ENCODE measurements around the gene RRN3. TPM values are rescaled to one million over a fixed set of nuclear protein-coding genes. Genes with fewer than 3 reads are reported as not detected.
"Not testable (repeated sequence)": the region's sequence is repeated elsewhere in the genome, so short reads cannot be mapped to it uniquely, and the experiment has no call there.

Gene RRN3
- total and polyA plus RNA-seq, 2 donors (not counting 3 experiments of a cell fraction or from before 2014, with no cell fraction given): 15.1 to 26.5 TPM

DNA sequence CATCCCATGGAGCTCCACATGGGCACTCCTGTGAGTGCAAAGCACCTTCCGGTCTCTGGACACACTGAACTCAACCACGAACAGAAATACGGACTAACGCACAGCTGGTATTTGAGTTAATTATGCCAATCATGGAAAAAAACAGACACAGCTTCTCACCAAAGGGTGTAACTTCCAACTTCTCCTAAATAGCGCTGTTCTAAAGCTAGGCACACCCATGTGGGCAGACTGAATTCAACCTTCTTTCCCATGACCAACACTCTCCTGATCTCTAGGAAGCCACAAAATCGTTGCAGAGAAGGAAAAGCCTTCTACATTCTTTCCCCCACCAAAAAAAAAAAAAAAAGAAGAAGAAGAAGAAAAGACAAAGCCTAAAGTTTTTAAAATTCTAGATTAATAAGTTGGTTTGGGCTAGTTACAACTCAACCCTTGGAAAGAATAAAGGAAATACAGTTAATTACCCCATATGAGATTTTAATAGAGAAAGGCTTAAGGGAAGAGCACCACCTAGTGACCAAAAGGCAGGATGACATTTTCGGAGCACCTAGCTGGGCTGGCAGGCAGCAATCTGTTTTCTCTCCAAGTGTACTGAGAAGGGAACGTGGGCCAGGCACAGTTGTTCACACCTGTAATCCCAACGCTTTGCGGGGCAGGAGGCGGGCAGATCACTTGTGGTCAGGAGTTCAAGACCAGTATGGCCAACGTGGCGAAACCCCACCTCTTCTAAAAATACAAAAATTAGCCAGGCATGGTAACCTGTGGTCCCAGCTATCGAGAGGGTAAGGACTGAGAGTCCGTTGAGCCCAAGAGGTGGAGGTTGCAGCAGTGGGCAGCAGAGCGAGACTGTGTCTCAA is 21.9 kb downstream of the RRN3 start:
- H3K27ac ChIP-seq (ENCODE audit: insufficient read depth, low read depth, low read length); DNase-seq (ENCODE audit: low read depth, low spot score); BruUV-seq (replicated peaks); H3K4me1 ChIP-seq (ENCODE audit: control insufficient read depth, extremely low read depth, insufficient read depth, low read length); H3K4me3 ChIP-seq (replicated peaks in 1 of 3; ENCODE audit: insufficient read depth in 1 of 3, low read depth in 1 of 3, low read length in 3 of 3); H3K9me1 ChIP-seq (replicated peaks; ENCODE audit: control insufficient read depth, extremely low read depth, insufficient read depth, low read length); H4K20me1 ChIP-seq (replicated peaks; ENCODE audit: control insufficient read depth, extremely low read depth, insufficient read depth, low read length); H2AFZ ChIP-seq (ENCODE audit: low read depth, low read length); POLR2A ChIA-PET; H3K9me3 ChIP-seq (replicated peaks; ENCODE audit: control insufficient read depth, insufficient read depth, low read length); H3K27me3 ChIP-seq (ENCODE audit: control insufficient read depth in 2 of 2, insufficient read depth in 2 of 2, low read length in 2 of 2); FAIRE-seq; H3K79me2 ChIP-seq (ENCODE audit: control insufficient read depth, insufficient read depth, low read length); intact Hi-C loops (cut with micrococcal nuclease); dilution Hi-C loops (cut with MboI; ENCODE audit: extremely low pct_ligation_motif_present, low sequenced_read_pairs); H3K9ac ChIP-seq (replicated peaks; ENCODE audit: extremely low read depth, insufficient read depth, low read length); H3K4me2 ChIP-seq (ENCODE audit: insufficient read depth, low read length): not testable (repeated sequence)
- CTCF ChIA-PET: interaction anchor here (0.7 to 1.8 kb wide), 4 partner anchors 10 to 110 kb away, joined by 3 to 6 read pairs (median 4); partner anchors contain the start of gene NTAN1
- TF ChIP-seq, protein P1, sequence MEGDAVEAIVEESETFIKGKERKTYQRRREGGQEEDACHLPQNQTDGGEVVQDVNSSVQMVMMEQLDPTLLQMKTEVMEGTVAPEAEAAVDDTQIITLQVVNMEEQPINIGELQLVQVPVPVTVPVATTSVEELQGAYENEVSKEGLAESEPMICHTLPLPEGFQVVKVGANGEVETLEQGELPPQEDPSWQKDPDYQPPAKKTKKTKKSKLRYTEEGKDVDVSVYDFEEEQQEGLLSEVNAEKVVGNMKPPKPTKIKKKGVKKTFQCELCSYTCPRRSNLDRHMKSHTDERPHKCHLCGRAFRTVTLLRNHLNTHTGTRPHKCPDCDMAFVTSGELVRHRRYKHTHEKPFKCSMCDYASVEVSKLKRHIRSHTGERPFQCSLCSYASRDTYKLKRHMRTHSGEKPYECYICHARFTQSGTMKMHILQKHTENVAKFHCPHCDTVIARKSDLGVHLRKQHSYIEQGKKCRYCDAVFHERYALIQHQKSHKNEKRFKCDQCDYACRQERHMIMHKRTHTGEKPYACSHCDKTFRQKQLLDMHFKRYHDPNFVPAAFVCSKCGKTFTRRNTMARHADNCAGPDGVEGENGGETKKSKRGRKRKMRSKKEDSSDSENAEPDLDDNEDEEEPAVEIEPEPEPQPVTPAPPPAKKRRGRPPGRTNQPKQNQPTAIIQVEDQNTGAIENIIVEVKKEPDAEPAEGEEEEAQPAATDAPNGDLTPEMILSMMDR (IDR thresholded peaks at IDR 0.05; ENCODE audit: extremely low read depth in 1 of 2, insufficient read depth in 1 of 2, low read depth in 1 of 2, low read length in 2 of 2): peak in 1 of 2 donors; percentile 10
- peaks cover 2 to 10% of the 10 kb centered on the region in 2 experiments for H3K36me3 ChIP-seq (ENCODE audit: control insufficient read depth in 2 of 2, extremely low read depth in 1 of 2, insufficient read depth in 2 of 2, low read length in 2 of 2)

DNA sequence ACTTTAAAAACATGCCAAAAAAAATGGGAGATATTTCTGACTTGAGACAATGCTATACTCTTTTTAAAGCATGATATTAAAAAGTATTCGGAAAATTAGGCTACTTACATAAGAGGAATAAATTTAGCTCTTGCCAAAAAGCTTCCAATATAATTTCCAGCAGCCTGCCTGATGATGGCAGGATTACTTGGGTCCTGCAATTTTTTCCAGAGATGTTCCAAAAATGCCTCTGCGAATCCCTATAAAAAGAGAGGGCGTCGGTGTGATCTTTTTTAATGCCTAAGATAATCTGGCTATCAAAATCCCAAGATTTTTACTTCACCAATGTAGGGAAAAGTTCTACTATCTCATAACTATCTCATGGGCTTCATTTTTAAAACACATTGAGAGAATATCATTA is 23.1 kb downstream of the RRN3 start:
- CTCF ChIA-PET; H3K9ac ChIP-seq (replicated peaks; ENCODE audit: extremely low read depth, insufficient read depth, low read length); DNase-seq (ENCODE audit: low read depth, low spot score); POLR2A ChIA-PET; BruUV-seq (replicated peaks); H3K4me1 ChIP-seq (ENCODE audit: control insufficient read depth, extremely low read depth, insufficient read depth, low read length); H3K4me2 ChIP-seq (ENCODE audit: insufficient read depth, low read length); H3K9me1 ChIP-seq (replicated peaks; ENCODE audit: control insufficient read depth, extremely low read depth, insufficient read depth, low read length); H3K27ac ChIP-seq (ENCODE audit: insufficient read depth, low read depth, low read length); intact Hi-C loops (cut with micrococcal nuclease); H2AFZ ChIP-seq (ENCODE audit: low read depth, low read length); H3K27me3 ChIP-seq (ENCODE audit: control insufficient read depth in 2 of 2, insufficient read depth in 2 of 2, low read length in 2 of 2); H3K79me2 ChIP-seq (ENCODE audit: control insufficient read depth, insufficient read depth, low read length); H4K20me1 ChIP-seq (replicated peaks; ENCODE audit: control insufficient read depth, extremely low read depth, insufficient read depth, low read length); FAIRE-seq; dilution Hi-C loops (cut with MboI; ENCODE audit: extremely low pct_ligation_motif_present, low sequenced_read_pairs); H3K4me3 ChIP-seq (replicated peaks in 1 of 3; ENCODE audit: insufficient read depth in 1 of 3, low read depth in 1 of 3, low read length in 3 of 3); H3K9me3 ChIP-seq (replicated peaks; ENCODE audit: control insufficient read depth, insufficient read depth, low read length): not testable (repeated sequence)
- H3K36me3 ChIP-seq (ENCODE audit: control insufficient read depth in 2 of 2, extremely low read depth in 1 of 2, insufficient read depth in 2 of 2, low read length in 2 of 2): peaks cover 2 to 10% of the 10 kb centered on the region in 2 experiments

- H3K36me3 ChIP-seq (ENCODE audit: control insufficient read depth in 2 of 2, extremely low read depth in 1 of 2, insufficient read depth in 2 of 2, low read length in 2 of 2): not testable (repeated sequence)
Observed at GRCh38 chr16:15066690-15067089, 27.4 kb downstream of the RRN3 start.

More at GRCh38 chr16:15066690-15067089, 27.4 kb downstream of the RRN3 start:
- POLR2A ChIA-PET: interaction anchor here (1.1 kb wide), 1 partner anchor 10 kb away, joined by 6 read pairs; no protein-coding TSS in a partner anchor
- H3K9me1 ChIP-seq (replicated peaks; ENCODE audit: control insufficient read depth, extremely low read depth, insufficient read depth, low read length); FAIRE-seq; H4K20me1 ChIP-seq (replicated peaks; ENCODE audit: control insufficient read depth, extremely low read depth, insufficient read depth, low read length); H3K27me3 ChIP-seq (ENCODE audit: control insufficient read depth in 2 of 2, insufficient read depth in 2 of 2, low read length in 2 of 2); H3K4me3 ChIP-seq (replicated peaks in 1 of 3; ENCODE audit: insufficient read depth in 1 of 3, low read depth in 1 of 3, low read length in 3 of 3); H2AFZ ChIP-seq (ENCODE audit: low read depth, low read length); H3K4me1 ChIP-seq (ENCODE audit: control insufficient read depth, extremely low read depth, insufficient read depth, low read length); H3K27ac ChIP-seq (ENCODE audit: insufficient read depth, low read depth, low read length); intact Hi-C loops (cut with micrococcal nuclease); dilution Hi-C loops (cut with MboI; ENCODE audit: extremely low pct_ligation_motif_present, low sequenced_read_pairs); BruUV-seq (replicated peaks); H3K4me2 ChIP-seq (ENCODE audit: insufficient read depth, low read length); H3K9ac ChIP-seq (replicated peaks; ENCODE audit: extremely low read depth, insufficient read depth, low read length); DNase-seq (ENCODE audit: low read depth, low spot score); H3K9me3 ChIP-seq (replicated peaks; ENCODE audit: control insufficient read depth, insufficient read depth, low read length); CTCF ChIA-PET; H3K79me2 ChIP-seq (ENCODE audit: control insufficient read depth, insufficient read depth, low read length): not testable (repeated sequence)
